Sciatic nerve (tissue), 2 donors: ENCODE data around the gene WRAP73. TPM values are rescaled to one million over a fixed set of nuclear protein-coding genes. Genes with fewer than 3 reads are reported as not detected.
A peak's percentile ranks its signal among the peaks of the same experiment; 100 is the strongest.

Experiments used
- ATAC-seq: fragments of 200-7000 bp; cut with Tn5 transposase; one replicate; pipeline ENCODE4 v1.9.1; 2020; ENCODE audit warnings: mild to moderate bottlenecking, moderate library complexity
- DNase-seq: peaks from one replicate; pipeline ENCODE4 v3.0.0-alpha.2; 2020; ENCODE audit warnings: low spot score
- intact Hi-C: fragments of 100-400 bp; cut with DNase I; formaldehyde crosslinking; loops from one replicate; pipeline ENCODE4 v1.14.2; 2022
- total RNA-seq: library from RNA; stranded (reverse); fragmentation: NEBNext Ultra II Directional; extraction: Animal tissue kit (Norgen Biotek cat#: 25700); gene quantifications from one replicate; pipeline ENCODE4 v1.2.1, GENCODE V29; 2021
- donor health status: DM: no; HTN: no; CAD: no.
- donor health status: DM: no; HTN: no; CAD: no.

Gene WRAP73, protein sequence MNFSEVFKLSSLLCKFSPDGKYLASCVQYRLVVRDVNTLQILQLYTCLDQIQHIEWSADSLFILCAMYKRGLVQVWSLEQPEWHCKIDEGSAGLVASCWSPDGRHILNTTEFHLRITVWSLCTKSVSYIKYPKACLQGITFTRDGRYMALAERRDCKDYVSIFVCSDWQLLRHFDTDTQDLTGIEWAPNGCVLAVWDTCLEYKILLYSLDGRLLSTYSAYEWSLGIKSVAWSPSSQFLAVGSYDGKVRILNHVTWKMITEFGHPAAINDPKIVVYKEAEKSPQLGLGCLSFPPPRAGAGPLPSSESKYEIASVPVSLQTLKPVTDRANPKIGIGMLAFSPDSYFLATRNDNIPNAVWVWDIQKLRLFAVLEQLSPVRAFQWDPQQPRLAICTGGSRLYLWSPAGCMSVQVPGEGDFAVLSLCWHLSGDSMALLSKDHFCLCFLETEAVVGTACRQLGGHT
- total RNA-seq: 18.9 TPM

DNA sequence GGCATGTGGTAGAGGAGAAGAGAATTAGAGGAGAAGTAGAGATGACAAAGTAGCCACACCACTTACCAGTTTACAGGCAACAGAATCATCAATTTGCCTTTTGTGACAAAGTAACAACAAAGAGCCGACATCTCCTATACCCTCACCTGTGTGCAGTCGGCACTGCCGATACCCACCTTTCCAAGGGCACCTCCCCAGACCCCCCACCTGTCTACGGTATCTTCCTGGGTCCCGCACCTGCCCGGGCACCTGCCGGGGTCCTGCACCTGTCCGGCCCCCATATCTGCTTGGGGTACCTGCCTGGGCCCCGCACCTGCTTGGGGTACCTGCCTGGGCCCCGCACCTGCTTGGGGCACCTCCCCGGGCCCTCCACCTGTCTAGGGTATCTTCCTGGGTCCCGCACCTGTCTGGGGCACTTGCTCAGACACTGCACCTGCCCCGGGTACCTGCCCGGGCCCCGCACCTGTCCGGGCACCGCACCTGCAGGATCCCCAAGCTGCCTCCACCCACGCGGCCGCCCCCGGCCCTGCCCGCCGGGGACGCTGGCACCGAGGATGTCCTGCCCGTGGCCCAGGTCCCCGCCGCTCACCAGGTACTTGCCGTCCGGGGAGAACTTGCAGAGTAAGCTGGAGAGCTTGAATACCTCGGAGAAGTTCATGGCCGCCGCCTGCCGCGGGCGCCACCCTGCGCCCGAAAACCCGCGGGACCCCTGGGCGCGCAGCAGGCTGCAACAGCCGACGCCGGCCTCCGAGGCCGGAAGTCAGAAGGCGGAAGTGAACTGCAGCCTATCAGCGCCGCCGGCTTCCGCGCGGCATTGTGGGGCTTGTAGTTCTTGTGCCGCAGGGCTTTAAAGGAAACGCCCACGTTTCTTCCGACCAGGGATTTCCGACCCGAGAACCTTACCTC lies at the start of gene WRAP73:
WRAP73 (minus strand) TSS at position 762 of the 906 bp plus-strand sequence; CDS start at position 658, 104 bp downstream.
- DNase-seq (peak; percentile 92), ATAC-seq (peak; percentile 98)
- intact Hi-C loops: no loop called here

- intact Hi-C loops: no loop called here
- no peak for DNase-seq
- ATAC-seq: no peak
These were observed 49.7 kb upstream of the WRAP73 start for GRCh38 chr1:3699596-3699995.

DNA sequence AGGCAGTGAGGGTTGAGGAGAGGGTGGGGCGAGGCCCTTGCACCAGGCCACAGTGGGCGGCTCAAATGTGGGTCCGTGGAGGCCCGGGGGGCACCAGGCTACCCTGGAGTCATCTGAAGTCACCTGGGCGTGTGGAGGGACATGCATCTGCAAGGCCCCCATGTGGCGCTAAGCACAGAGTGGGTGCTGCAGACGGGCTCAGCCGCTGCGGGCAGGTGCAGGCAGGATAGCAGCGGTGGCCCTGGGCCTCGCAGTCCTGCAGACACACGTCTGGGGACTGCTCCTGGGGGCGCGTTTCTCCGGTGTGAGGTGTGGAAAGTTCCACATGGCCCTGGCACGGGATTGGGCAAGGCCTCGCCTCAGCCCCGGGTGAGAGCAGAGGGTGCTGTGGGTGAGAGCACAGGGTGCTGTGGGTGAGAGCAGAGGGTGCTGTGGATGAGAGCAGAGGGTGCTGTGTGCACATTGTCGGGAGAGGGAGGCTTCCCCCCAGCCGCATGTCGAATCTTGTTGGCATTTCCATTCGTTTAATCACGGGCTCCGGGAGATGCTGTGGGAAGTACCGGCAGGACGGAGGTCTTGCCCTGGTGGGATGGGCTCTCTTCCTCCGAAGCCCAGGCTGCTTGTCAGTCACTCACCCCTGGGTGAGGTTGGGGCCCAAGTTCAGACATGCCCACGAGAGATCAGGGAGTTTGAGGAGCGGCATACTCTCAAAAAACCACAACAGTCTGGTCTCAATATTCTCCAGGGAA lies 48.9 kb upstream of the WRAP73 start:
- DNase-seq: no peak
- ATAC-seq: no peak
- intact Hi-C loops: no loop called here

DNA sequence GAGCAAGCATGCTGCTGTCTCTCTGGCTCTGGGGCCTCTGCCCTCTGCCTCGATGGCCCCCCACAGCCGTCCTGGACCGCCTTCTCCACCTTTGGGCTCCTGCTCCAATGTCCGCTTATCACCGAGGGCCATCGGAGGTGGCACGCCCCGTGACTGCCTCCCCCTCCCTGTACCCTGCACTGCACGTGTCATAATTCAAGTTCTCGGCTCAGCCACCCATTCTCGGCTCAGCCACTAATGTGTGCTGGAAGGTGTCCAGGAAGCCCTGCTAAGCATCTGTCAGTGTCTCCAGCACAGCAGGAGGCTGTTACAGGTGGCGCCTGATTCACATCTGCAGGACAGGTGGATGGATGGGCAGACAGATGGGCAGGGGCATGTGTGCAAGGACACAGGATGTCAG lies 47.9 kb upstream of the WRAP73 start:
- intact Hi-C loops: no loop called here
- DNase-seq (no peak), ATAC-seq (no peak)

GRCh38 chr1:3697104-3697503 lies 47.2 kb upstream of the WRAP73 start:
- DNase-seq (no peak), ATAC-seq (no peak)
- intact Hi-C loops: no loop called here

- ATAC-seq (no peak), DNase-seq (no peak)
- intact Hi-C loops: no loop called here
These were observed 46.8 kb upstream of the WRAP73 start for GRCh38 chr1:3696689-3697088.

- DNase-seq (peak; percentile 71), ATAC-seq (peak; percentile 54)
- intact Hi-C loops: no loop called here
These were observed 45.7 kb upstream of the WRAP73 start for GRCh38 chr1:3695326-3696217.

DNA sequence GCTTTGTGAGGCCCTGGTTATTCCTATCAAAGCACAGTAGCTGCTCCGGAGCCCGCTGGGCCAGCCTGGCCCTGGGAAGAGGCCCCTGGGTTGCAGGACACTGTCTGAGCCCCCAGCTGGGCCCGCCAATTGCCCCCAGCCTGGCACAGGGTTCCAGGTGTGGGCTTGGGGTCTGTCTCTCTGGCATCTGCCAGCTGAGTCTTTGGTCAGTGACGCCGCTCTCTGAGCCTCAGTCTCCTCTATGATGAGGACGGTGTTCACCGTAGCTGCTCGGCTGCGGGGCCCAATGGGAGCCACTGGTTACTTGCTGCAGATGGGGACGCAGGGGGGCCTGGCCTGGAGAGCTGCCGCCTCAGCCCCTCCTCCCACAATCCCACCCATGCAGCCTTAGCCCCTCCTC lies 43.4 kb upstream of the WRAP73 start:
- intact Hi-C loops: no loop called here
- ATAC-seq (no peak), DNase-seq (no peak)

GRCh38 chr1:3692598-3692997 lies 42.7 kb upstream of the WRAP73 start:
- ATAC-seq: no peak
- intact Hi-C loops: no loop called here
- no peak for DNase-seq

DNA sequence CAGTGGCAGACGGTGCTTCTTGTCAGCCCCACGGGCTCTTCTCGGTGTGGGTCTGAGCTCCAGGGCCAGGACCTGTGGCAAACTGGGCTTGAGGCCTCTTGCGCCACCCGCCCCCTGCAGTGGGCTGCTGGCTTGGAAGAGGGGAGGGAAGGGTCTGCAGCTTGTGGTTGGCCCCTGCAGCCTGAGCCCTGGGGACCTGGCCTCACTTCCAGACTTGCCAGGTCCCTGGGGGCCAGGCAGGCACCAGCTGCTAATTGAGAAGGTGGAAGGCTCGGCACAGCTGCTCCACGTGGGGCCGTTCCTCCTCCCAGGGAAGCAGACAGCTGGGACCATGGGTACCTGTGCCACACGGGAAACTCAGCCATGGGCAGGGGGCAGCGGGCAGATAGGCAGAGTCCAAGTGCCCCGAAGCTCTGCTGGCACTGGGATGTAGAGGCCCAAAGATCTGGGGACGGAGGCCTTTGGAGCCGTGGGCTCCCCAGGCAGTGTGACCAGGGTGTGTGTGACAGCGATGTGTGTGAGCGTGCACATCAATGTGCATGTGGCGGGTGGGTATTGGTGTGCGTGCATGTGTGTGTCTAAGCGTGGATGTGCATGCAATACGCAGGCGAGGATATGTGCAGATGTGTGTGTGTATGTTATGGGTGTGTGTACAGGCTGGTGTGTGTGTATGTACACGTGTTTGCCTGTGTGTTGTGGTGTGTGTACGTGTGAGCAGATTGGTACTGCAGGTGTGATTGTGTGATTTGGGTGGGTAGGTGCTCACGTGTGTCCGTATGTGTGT lies 41.7 kb upstream of the WRAP73 start:
- ATAC-seq (no peak), DNase-seq (no peak)
- intact Hi-C loops: no loop called here

- ATAC-seq (peak; percentile 16), DNase-seq (no peak)
These were observed 40.6 kb upstream of the WRAP73 start for GRCh38 chr1:3690282-3691065.

DNA sequence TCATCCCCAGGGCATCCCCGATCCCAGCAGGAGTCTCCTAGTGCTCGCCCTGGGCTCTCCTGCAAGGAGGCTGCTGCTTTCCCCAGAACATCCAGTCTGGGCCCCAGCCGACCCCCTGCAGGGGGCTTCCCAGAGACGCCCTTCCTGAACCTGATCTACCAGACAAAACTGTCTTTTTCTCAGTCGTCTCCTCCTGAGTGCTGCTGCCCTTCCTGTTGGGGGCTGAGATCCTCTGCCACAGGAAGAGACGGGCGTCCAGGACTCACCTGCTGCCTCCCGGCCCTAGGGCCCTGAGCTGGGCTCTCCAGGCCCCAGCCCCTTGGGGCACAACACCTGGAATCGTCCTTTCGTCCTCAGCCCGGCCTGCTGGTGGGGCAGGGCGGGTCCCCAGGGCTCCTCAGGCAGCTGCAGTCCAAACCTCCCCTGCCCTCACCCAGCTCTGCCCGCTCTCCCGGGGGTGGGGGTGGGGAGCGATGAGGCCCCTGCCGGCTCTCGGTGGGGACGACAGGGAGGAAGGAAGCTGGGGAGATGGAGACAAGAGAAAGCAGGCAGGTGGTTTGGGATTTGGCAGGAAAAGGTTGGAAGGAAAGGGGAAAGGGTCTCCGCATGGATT lies 39.3 kb upstream of the WRAP73 start:
- DNase-seq: no peak
- no peak for ATAC-seq
- intact Hi-C loops: no loop called here

More at GRCh38 chr1:3690282-3691065, 40.6 kb upstream of the WRAP73 start:
- intact Hi-C loops: no loop called here

DNA sequence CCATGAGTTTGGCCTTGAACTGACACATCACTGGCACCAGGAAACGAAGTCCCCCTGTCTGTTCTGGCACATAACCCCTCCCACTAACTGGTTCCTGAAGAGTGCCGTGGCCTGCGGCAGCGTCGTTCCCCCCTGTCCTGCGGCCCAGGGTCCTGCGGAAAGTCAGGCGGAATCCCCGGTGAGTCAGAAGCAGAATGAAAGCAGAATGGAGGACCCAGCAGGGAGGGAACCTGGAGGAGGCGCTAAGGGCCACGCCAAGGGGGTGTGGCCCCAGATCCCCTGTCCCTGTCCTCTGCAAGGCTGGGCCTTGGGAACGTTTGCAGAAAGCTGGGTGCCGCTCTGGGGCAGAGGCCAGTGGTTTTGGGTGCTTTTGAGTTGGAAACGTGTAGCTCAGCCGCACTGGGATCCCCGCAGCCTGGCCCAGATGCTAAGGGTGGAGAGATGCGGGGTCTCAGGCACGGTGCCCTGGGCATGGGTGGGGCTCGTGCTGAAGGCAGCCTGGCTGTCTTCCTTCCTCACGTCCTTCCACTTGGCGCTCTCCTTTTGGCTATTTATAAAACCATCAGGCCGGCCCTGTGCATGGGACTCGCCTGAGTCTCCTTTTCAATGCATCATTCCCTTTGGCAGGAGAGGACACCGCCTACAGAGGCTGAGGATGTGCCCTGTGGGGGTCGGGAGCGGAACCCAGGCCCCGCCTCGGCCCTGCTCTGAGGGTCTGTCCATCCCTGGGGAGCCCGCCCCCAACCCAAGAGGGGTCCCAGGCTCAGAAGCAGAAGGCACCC lies 38.6 kb upstream of the WRAP73 start:
- ATAC-seq (no peak), DNase-seq (no peak)
- intact Hi-C loops: no loop called here

GRCh38 chr1:3687504-3687903 lies 37.6 kb upstream of the WRAP73 start:
- DNase-seq (no peak), ATAC-seq (no peak)
- intact Hi-C loops: no loop called here

DNA sequence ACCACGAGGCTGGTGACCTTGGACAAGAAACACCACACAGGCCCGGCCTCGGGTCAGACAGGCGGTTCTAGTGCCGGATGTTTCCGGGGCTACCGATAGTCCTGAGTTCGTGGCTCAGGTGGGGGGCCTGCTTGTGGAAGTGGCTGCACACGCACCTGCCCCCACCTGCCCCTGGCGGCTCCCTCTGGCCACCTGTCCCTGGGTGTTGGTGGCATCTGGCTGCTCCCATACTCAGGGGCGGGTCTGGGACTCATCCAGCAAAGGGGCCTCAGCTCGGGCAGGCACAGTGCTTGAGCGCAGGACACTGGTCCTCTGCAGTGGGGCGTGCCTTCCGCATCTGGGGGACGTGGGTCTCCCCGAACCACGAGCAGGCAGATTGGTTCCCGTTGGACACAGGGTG lies 36.0 kb upstream of the WRAP73 start:
- intact Hi-C loops: no loop called here
- DNase-seq: no peak
- no peak for ATAC-seq

- intact Hi-C loops: no loop called here
- DNase-seq: no peak
- no peak for ATAC-seq
These were observed 35.3 kb upstream of the WRAP73 start for GRCh38 chr1:3685222-3685621.
